Body of pancreas (tissue), 4 donors: Measurements from ENCODE around the gene G3BP1. TPM values are rescaled to one million over a fixed set of nuclear protein-coding genes. Genes with fewer than 3 reads are reported as not detected.
"Not testable (repeated sequence)": the region's sequence is repeated elsewhere in the genome, so short reads cannot be mapped to it uniquely, and the experiment has no call there.

Experiments
- ATAC-seq: fragments of 150-250 bp; one replicate; pipeline ENCODE4 v1.9.1; 2016
- DNase-seq, 4 donors: peaks; one replicate each; pipeline ENCODE4 v3.0.0-alpha.2; 2019
- H3K27ac ChIP-seq, 4 donors: fragments of 200-600 bp; sonication (generic); 1 replicate in 3 of 4; 2 replicates in 1 of 4; pipeline versions ENCODE4 v1.5.1 to v1.6.1; 2016 to 2019; ENCODE audit warnings: mild to moderate bottlenecking in 1 of 4, mixed read lengths in 1 of 4, moderate library complexity in 1 of 4
- H3K27me3 ChIP-seq, 2 donors: fragments of 200-600 bp; sonication (generic); one replicate each; pipeline ENCODE4 v1.6.0; 2016; ENCODE audit warnings: mild to moderate bottlenecking in 1 of 2
- H3K36me3 ChIP-seq, 2 donors: fragments of 200-600 bp; sonication (generic); replicated peaks in 1 of 2; 2 replicates each; pipeline ENCODE4 v1.5.1; 2016; ENCODE audit warnings: low read depth in 2 of 2; ENCODE audit not compliant: insufficient read depth in 1 of 2
- H3K4me1 ChIP-seq: fragments of 200-600 bp; sonication (generic); one replicate; pipeline ENCODE4 v1.6.0; 2016
- H3K4me3 ChIP-seq, 2 donors: fragments of 200-600 bp; sonication (generic); 1 replicate in 1 of 2; 2 replicates in 1 of 2; pipeline ENCODE4 v1.5.1; 2016 to 2019
- H3K9me3 ChIP-seq, 3 donors: fragments of 200-600 bp; sonication (generic); 1 replicate in 2 of 3; 2 replicates in 1 of 3; pipeline ENCODE4 v1.5.1; 2016
- CTCF ChIP-seq, 7 experiments: fragments of 450-650 bp in 4 of 7; fragments of 200-600 bp in 3 of 7; sonication (generic) in 3 of 7; IDR thresholded peaks; one replicate each; pipeline ENCODE4 v1.5.1; 2016 to 2019; ENCODE audit warnings: antibody characterized with exemption in 7 of 7
- POLR2A ChIP-seq, 3 donors: fragments of 450-650 bp; IDR thresholded peaks; one replicate each; pipeline ENCODE4 v1.6.1; 2016; ENCODE audit warnings: antibody characterized with exemption in 3 of 3, mild to moderate bottlenecking in 2 of 3
- WGBS, 2 donors: methylation state at CpG; one replicate each; pipeline ENCODE4 v1.1.5; 2017; 5-methylcytosine and 5-hydroxymethylcytosine counted together
- intact Hi-C: fragments of 100-400 bp; cut with DNase I; formaldehyde crosslinking; loops from one replicate; pipeline ENCODE4 v1.15.1; 2023
- total RNA-seq, 2 donors: library from RNA; depleted of rRNA; stranded (reverse); fragments of >200 nt; gene quantifications; one replicate each; pipeline ENCODE4 v1.1.0, GENCODE V29; 2016

G3BP1 gene
- 10 to 100 TPM; 34.6 to 64.3 TPM for total RNA-seq

GRCh38 chr5:151771259-151772028 is at the start of gene G3BP1:
Gene G3BP1 (plus strand): TSS chr5:151771954. CDS start chr5:151786621, 14,667 bp downstream.
- Histone ChIP-seq H3K4me1 (peaks cover 48% of the 10 kb centered on the region), H3K27me3 (no peaks in the 10 kb centered on the region), H3K36me3 (no peaks in the 10 kb centered on the region), H3K9me3 (no peaks in the 10 kb centered on the region), H3K27ac (peak within 1 kb of the TSS; percentile 91 to 98 (median 94)), H3K4me3 (peak within 1 kb of the TSS; percentile 58 to 72)
- TF ChIP-seq CTCF (IDR thresholded peaks at IDR 0.05) (peak; percentile 37 to 89 (median 81)), POLR2A (IDR thresholded peaks at IDR 0.05) (peak; percentile 93 to 97 (median 97))
- ATAC-seq: peak; percentile 90
- WGBS, 2 donors: 0% methylated on average over 19 to 49 of the region's 49 CpGs
- DNase-seq: peak; percentile 100
- intact Hi-C loops: no loop called here

GRCh38 chr5:151722546-151722945 is 49.2 kb upstream of the G3BP1 start:
- ATAC-seq: no peak
- Histone ChIP-seq H3K27me3 (no peaks in the 10 kb centered on the region), H3K4me1 (no peaks in the 10 kb centered on the region), H3K36me3 (no peaks in the 10 kb centered on the region), H3K27ac (no peak overlapping the region), H3K9me3 (no peaks in the 10 kb centered on the region), H3K4me3 (no peak overlapping the region)
- TF ChIP-seq CTCF (IDR thresholded peaks at IDR 0.05) (no peak), POLR2A (IDR thresholded peaks at IDR 0.05) (no peak)
- no peak for DNase-seq
- intact Hi-C loops: no loop called here

- no peak for ATAC-seq
- WGBS, 2 donors: 80 to 100% methylated on average over 2 of the region's 2 CpGs
- intact Hi-C loops: no loop called here
These were observed 47.4 kb upstream of the G3BP1 start for GRCh38 chr5:151724360-151724759.

GRCh38 chr5:151729597-151729996 is 42.2 kb upstream of the G3BP1 start:
- H3K36me3 ChIP-seq, ATAC-seq, H3K27me3 ChIP-seq, H3K27ac ChIP-seq, H3K4me3 ChIP-seq, H3K9me3 ChIP-seq, DNase-seq, H3K4me1 ChIP-seq, intact Hi-C loops: not testable (repeated sequence)
- WGBS, 2 donors: 72 to 82% methylated on average over 5 of the region's 5 CpGs

More at GRCh38 chr5:151724360-151724759, 47.4 kb upstream of the G3BP1 start:
- no peak overlapping the region for H3K27ac ChIP-seq
- TF ChIP-seq CTCF (IDR thresholded peaks at IDR 0.05) (no peak), POLR2A (IDR thresholded peaks at IDR 0.05) (no peak)
- no peaks in the 10 kb centered on the region for H3K36me3 ChIP-seq
- H3K27me3 ChIP-seq: no peaks in the 10 kb centered on the region
- H3K9me3 ChIP-seq: no peaks in the 10 kb centered on the region
- no peak overlapping the region for H3K4me3 ChIP-seq
- DNase-seq: no peak
- no peaks in the 10 kb centered on the region for H3K4me1 ChIP-seq

GRCh38 chr5:151730381-151730780 is 41.4 kb upstream of the G3BP1 start:
- H3K36me3 ChIP-seq: no peaks in the 10 kb centered on the region
- H3K9me3 ChIP-seq: no peaks in the 10 kb centered on the region
- H3K27ac ChIP-seq: no peak overlapping the region
- H3K4me1 ChIP-seq: no peaks in the 10 kb centered on the region
- intact Hi-C loops: no loop called here
- TF ChIP-seq CTCF (IDR thresholded peaks at IDR 0.05): no peak
- TF ChIP-seq POLR2A (IDR thresholded peaks at IDR 0.05): no peak
- no peaks in the 10 kb centered on the region for H3K27me3 ChIP-seq
- ATAC-seq (no peak), DNase-seq (no peak)
- WGBS, 2 donors: 89 to 98% methylated on average over 7 of the region's 7 CpGs
- no peak overlapping the region for H3K4me3 ChIP-seq
